NB4 (cell line): ENCODE data around the gene ZCCHC14.

Source experiments
- DNase-seq: peaks from one replicate; pipeline ENCODE4 v3.0.0; 2010; ENCODE audit warnings: low read depth
- H3K4me3 ChIP-seq: one replicate; pipeline ENCODE4 v1.5.1; 2011; ENCODE audit warnings: mild to moderate bottlenecking, low read depth, low read length, moderate library complexity
- MYC ChIP-seq: IDR thresholded peaks from 2 replicates; pipeline ENCODE4 v1.6.1; 2011; ENCODE audit warnings: low read depth, low read length
- POLR2A ChIP-seq: IDR thresholded peaks from 2 replicates; pipeline ENCODE4 v1.6.1; 2011; ENCODE audit warnings: mild to moderate bottlenecking; ENCODE audit not compliant: insufficient read length; ENCODE audit errors: extremely low read depth
- TF ChIP-seq, protein P1 (sequence below): IDR thresholded peaks from one replicate; pipeline ENCODE4 v1.5.1; 2012; ENCODE audit warnings: low read depth, low read length
- TF ChIP-seq, protein P2 (sequence below): IDR thresholded peaks from 2 replicates; pipeline ENCODE4 v1.6.1; 2011; ENCODE audit warnings: low read depth, low read length

Gene ZCCHC14

DNA sequence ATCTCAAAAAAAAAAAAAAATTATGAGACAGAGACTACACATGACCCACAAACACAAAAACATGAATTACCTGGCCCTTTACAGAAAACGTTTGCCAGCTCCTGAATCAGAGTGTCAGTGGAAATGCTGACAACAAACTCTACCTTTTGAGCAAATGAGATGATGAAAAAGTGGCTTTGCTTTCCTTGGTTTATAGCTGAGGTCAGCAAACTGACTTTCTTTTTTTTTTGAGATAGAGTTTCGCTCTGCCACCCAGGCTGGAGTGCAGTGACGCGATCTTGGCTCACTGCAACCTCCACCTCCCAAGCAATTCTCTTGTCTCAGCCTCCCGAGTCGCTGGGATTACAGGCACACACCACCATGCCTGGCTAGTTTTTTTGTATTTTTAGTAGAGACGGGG, 46.3 kb downstream of the ZCCHC14 start:
- TF ChIP-seq, protein P1, sequence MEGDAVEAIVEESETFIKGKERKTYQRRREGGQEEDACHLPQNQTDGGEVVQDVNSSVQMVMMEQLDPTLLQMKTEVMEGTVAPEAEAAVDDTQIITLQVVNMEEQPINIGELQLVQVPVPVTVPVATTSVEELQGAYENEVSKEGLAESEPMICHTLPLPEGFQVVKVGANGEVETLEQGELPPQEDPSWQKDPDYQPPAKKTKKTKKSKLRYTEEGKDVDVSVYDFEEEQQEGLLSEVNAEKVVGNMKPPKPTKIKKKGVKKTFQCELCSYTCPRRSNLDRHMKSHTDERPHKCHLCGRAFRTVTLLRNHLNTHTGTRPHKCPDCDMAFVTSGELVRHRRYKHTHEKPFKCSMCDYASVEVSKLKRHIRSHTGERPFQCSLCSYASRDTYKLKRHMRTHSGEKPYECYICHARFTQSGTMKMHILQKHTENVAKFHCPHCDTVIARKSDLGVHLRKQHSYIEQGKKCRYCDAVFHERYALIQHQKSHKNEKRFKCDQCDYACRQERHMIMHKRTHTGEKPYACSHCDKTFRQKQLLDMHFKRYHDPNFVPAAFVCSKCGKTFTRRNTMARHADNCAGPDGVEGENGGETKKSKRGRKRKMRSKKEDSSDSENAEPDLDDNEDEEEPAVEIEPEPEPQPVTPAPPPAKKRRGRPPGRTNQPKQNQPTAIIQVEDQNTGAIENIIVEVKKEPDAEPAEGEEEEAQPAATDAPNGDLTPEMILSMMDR: no peak
- TF ChIP-seq, protein P2, sequence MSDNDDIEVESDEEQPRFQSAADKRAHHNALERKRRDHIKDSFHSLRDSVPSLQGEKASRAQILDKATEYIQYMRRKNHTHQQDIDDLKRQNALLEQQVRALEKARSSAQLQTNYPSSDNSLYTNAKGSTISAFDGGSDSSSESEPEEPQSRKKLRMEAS: no peak
- no peak for TF ChIP-seq POLR2A
- no peak for TF ChIP-seq MYC

DNA sequence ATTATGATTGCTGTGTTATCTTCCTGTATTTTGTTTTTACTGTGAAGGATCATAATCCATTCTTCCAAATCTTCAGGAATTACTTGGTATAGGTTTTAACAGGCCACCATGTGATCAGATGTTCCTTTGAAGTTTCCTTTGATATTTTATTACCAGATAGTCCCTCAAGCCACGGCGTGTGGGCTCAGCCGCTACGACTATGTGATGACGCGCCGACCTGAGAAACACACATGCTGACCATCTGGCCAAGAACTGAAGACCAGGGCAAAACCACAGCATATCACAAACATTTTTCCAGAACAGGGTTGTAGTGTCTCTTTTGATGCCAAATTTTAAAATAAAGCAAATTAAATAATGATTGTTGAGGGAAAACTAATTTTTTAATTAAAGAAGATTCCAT, 47.3 kb downstream of the ZCCHC14 start:
- H3K4me3 ChIP-seq: no peak overlapping the region

More for the DNA sequence above, 46.3 kb downstream of the ZCCHC14 start:
- H3K4me3 ChIP-seq: no peak overlapping the region
- DNase-seq: no peak

DNA sequence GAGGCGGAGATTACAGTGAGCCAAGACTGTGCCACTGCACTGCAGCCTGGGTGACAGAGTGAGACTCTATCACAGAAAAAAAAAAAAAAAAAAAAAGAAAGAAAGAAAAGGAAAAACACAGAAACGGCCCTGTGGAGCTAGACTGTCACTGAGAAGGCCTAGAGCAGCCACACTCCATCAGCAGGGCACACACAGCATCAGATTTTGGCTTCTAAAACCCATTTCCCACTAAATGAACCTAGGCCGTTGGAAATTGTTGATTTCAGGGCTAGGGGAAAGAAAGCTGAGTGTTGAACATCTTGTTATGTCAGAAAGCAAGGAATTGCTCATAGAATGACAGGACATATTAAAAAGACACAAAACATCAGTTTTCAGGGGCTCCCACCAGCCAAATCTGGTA, 48.9 kb downstream of the ZCCHC14 start:
- TF ChIP-seq, protein P1: no peak
- TF ChIP-seq, protein P2: no peak
- TF ChIP-seq POLR2A (no peak), MYC (no peak)
- no peak for DNase-seq
- no peak overlapping the region for H3K4me3 ChIP-seq

More for the DNA sequence above, 47.3 kb downstream of the ZCCHC14 start:
- TF ChIP-seq, protein P1: no peak
- TF ChIP-seq POLR2A (no peak), MYC (no peak)
- TF ChIP-seq, protein P2: no peak
- no peak for DNase-seq

DNA sequence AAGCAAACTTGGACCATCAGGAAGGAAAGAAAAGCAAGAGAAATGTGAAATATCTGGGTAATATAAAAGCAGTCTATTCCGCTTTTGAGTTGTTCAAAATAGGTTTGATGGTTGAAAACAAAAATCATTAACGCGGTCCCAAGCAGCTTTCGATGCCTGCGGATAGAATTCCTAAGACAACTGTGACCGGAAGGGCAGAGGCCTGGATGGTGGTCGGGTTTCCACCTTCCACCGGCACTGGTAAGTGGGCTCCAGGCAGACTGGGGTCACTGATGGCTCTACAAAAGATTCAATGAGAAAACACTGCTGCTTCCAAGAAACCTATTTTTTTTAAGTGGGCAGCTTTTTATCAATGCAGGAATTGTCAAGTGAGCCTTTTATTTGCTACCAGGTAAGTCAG, 49.8 kb downstream of the ZCCHC14 start:
- TF ChIP-seq, protein P2: no peak
- TF ChIP-seq MYC: no peak
- TF ChIP-seq POLR2A: no peak
- TF ChIP-seq, protein P1: no peak
- H3K4me3 ChIP-seq: no peak overlapping the region
- no peak for DNase-seq

DNA sequence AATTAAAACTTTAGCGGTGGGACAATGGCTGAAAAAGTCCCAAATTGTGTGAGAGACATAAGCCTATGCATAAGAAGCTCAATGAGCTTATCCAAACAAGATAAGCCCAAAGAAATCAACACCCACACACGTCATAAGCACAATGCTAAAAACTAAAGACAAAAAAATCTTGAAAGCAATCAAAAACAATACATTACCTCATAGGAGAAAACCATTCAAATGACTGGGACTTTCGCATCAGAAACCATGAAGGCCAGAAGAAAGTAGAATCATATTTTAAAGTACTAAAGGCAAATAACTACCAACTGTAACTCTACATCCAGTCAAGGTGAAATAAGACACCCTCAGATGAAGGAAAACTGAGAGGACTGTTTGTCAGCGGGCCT, 50.2 kb downstream of the ZCCHC14 start:
- DNase-seq: no peak
- H3K4me3 ChIP-seq: no peak overlapping the region
- TF ChIP-seq MYC: no peak

DNA sequence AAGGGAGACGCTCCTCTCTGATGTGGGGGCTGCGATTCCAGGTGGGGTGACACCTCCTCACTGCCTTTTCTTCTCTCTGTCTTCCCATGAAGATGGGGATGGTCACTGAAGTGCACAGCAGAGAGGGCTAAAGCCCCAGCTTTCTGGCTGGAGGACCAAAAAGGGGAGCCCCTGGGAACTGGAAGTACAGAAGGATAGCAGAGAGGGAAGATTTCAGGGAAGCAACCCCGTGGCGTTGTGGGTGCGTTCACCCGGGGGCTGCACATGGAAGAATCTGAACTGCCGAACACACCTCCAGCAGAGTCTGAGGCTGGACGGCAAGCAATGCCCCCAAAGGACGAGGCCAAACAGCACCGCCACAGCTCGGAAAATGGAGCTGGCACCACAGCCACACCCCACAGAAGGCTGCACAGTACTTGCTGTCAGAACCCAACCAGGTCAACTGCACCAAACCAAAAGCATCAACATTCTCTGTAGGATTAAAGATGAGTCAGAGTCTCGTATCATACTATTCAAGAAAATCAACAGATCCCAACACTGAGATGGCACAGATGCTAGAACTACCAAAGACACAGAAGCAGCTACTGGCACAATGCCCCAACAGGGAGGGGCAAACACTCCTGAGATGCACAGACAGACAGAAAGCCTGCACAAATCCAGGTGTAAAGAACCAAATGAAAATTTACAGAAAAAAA, 50.8 kb downstream of the ZCCHC14 start:
- no peak for DNase-seq
- no peak overlapping the region for H3K4me3 ChIP-seq

More for the DNA sequence above, 50.8 kb downstream of the ZCCHC14 start:
- TF ChIP-seq, protein P1: no peak
- TF ChIP-seq, protein P2: no peak
- no peak for TF ChIP-seq MYC
